Choroid plexus epithelial cell (primary cell): Measurements from ENCODE around the gene ARID5B.

Experiments
- DNase-seq: peaks from one replicate; pipeline ENCODE4 v3.0.0-alpha.2; 2010; ENCODE audit warnings: low read depth
- H3K4me3 ChIP-seq: 2 replicates; pipeline ENCODE4 v1.5.1; 2011; ENCODE audit warnings: low read depth, mild to moderate bottlenecking, control low read depth, low read length, moderate library complexity
- CTCF ChIP-seq: conservative IDR thresholded peaks from 2 replicates; pipeline ENCODE4 v1.5.1; 2011; ENCODE audit warnings: low read depth, mild to moderate bottlenecking, control low read depth, inconsistent platforms, low read length, moderate library complexity

Gene ARID5B

DNA sequence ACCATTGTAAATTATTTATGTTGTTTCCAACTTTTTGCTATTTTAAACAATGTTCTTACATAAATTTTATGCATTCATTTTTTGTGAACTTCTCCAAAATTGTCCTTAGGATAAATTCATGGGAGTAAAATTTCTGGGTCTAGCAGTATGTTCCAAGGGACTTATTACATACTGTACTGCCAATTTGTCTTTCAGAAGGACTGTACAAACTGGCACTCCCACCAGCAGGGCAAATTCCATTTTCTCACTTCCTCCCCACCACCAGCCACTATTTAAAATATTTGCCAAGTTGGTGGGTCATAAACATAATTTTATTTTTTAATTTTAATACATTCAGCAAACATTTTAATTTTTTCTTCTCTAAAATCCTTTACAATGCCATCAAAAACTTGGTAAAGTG lies 13.7 kb upstream of the ARID5B start:
- no peak for DNase-seq
- no peak for TF ChIP-seq CTCF
- no peak overlapping the region for H3K4me3 ChIP-seq

- no peak for TF ChIP-seq CTCF
- DNase-seq = no peak
- H3K4me3 ChIP-seq = no peak overlapping the region
These were observed 12.8 kb upstream of the ARID5B start for GRCh38 chr10:61888744-61889143.

GRCh38 chr10:61890430-61890829 lies 11.1 kb upstream of the ARID5B start:
- no peak overlapping the region for H3K4me3 ChIP-seq
- DNase-seq = no peak

GRCh38 chr10:61890881-61891409 lies 10.6 kb upstream of the ARID5B start:
- no peak overlapping the region for H3K4me3 ChIP-seq
- no peak for DNase-seq
- TF ChIP-seq CTCF = no peak

More at GRCh38 chr10:61890430-61890829, 11.1 kb upstream of the ARID5B start:
- TF ChIP-seq CTCF = no peak

- TF ChIP-seq CTCF = no peak
- no peak overlapping the region for H3K4me3 ChIP-seq
- DNase-seq = no peak
These were observed 9.5 kb upstream of the ARID5B start for GRCh38 chr10:61891906-61892585.

DNA sequence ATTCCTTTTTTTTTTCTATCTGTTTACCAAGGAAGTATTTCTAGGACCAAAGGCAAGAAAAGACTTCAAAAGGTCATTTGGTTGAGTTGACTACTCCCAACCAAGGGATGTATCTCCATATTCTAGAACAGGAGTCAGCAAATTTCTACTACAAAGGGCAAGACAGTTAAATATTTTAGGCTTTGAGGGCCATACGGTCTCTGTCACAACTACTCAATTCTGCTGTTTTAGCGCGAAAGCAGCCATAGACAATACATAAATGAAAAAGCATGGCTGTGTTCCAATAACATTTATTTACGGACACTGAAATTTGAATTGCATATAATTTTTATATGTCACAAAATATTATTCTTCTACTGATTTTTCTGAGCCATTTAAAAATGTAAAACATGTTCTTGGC lies 8.5 kb upstream of the ARID5B start:
- TF ChIP-seq CTCF = no peak
- H3K4me3 ChIP-seq = no peak overlapping the region
- DNase-seq = no peak

DNA sequence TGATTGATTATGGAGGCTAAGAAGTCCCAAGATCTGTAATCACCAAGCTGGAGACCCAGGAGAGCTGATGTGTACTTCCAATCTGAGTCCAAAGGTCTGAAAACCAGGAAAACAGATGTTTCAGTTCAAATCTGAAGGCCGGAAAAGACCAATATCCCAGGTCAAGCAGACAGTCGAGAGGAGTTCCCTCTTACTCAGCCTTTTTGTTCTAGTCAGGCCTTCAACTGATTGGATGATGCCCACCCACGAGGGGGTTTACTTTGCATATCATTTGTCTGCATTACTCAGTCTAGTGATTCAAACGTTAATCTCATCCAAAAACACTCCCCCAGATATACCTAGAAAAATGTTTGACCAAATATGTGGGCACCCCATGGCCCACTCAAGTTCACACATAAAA lies 7.4 kb upstream of the ARID5B start:
- no peak for DNase-seq
- no peak overlapping the region for H3K4me3 ChIP-seq
- no peak for TF ChIP-seq CTCF
